ENCODE measurements around the gene C1QTNF6.
"Not testable (repeated sequence)": the region's sequence is repeated elsewhere in the genome, so short reads cannot be mapped to it uniquely, and the experiment has no call there.

Gene C1QTNF6

DNA sequence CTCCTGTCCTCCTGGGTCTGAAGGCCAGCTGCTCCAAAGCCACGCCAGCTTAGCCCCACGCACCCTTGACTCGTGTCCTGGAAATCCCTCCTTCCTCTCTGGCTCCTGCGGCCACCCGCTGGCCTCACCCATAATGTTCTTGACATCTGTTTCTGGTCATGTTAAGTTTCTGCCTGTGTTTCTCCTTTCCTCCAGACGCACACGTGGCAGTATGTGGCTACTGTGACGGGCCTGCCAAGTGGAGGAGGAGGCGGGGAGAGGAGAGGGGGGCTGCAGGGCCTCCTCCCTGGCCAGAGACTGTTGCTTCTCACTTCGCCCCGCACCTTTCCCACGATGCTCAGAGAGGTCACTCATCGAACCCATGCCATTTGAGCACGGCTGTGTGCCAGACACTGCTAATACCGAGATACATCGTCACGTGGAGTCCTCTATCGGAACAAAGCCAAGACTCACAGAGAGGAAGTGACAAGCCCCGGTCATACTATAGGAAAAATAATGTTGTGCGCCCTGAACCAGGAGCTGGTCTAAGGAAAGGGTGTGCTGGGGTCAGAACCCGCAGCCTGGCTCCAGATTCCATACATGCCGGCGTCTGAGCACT lies 11.5 kb downstream of the C1QTNF6 start:
- DNase-seq, result peak; percentile 85

DNA sequence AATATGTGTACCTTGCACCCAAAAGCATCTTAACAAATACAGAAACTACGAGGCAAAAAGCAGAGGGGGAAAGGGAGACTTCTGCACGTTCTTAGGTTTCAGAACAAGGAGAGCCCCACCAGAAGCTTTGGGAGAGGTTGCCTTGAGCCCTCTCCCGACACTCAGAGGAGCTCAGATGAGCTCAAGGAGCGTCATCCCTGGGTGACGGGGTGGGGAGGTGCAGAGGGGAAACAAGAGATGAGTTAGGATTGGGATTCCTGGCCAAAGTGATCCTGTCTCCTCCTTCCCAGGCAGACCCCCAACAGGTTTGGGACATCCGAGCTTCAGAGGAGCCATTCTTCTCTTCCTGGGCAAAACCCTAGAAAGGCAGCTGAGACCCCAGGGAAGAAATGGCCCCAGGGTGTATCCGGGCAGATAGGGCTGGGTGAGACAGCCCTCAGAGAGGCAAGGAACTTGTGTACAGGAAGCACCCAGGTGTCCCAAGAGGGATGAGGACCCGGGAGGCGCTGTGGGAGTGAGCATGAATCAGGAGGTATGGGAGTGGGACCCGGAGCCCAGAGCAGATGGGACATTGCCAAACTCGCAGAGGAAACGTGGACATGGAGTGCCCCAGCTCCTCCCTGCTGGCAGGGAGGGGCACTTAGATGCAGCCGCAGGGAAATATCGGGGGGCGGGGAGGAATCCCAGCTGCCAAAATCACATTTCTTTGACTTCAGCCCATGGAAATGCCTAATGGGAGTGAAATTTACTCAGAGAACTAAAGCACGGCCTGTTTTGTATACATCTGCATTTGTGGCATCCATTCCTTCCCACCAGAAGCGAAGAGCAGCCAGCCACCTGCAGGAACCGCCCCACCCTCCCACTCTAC lies 12.4 kb downstream of the C1QTNF6 start:
- no peak for DNase-seq

GRCh38 chr22:37174964-37175363 lies 13.1 kb downstream of the C1QTNF6 start:
- DNase-seq, result no peak

DNA sequence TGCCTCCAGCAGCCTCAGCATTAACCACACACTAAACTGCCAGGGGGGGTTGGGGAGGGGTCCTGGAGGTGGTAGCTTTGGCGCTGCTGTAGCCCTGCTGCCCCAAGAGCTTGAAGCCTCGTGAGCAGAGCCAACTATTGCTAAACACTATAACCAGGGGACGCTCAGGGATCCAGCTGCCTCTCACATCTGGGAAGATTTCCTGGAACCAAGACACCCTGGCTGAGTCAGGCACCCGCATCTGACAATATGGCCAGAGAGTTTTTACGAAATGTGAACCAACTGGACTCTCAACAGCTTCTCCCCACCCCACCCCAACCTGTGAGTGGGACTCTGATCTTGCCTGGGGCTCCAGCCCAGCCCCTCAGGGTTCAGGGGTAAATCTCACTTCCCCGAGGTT lies 14.3 kb downstream of the C1QTNF6 start:
- no peak for DNase-seq

DNA sequence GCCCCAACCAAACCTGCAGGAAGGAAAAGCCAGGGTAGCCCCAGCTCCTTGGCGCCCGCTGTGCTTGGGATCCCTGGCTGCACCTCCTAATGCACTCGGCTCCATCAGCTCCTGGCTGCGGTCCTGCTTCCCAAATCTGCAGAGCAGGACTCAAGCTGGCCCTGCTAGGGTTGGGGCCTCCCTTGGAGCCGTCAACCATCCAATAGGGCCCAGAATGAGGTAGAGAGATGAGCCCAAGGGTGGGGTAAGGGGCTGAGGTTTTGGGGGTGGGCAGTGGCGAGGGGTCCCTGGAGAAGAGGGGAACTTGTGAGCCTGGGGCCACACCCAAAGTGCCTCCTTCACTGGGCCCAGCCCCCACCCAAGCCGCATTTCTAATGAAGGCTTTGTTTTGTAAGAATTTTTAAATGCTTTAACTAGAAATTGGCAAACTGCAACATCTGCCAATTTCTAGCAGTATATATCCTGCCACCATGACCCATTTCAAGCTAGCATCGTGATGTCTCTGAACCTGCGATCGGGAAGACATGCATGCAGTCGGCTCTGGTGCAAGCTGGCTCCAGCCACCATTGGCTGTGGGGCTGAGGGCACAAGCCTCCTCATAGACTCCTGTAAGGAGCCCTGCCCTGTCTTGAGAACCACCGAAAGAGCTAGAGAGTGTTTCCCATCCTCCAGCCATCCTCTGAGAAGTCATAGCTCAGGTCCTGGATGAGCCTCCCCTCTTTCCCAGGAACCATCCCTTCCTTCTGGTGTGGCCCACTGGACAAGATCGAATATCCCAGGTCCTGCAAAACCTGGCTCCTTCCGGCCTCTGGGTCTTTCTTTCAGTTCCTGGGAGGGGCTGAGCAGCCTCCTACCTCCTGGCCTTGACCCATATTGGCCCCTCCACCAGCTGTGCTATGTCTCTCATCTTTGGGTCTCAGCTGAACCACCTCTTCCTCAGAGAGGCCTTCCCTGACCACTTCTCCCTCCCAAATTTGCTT lies 15.5 kb downstream of the C1QTNF6 start:
- DNase-seq, result no peak

GRCh38 chr22:37171662-37172061 lies 16.4 kb downstream of the C1QTNF6 start:
- DNase-seq, result no peak

DNA sequence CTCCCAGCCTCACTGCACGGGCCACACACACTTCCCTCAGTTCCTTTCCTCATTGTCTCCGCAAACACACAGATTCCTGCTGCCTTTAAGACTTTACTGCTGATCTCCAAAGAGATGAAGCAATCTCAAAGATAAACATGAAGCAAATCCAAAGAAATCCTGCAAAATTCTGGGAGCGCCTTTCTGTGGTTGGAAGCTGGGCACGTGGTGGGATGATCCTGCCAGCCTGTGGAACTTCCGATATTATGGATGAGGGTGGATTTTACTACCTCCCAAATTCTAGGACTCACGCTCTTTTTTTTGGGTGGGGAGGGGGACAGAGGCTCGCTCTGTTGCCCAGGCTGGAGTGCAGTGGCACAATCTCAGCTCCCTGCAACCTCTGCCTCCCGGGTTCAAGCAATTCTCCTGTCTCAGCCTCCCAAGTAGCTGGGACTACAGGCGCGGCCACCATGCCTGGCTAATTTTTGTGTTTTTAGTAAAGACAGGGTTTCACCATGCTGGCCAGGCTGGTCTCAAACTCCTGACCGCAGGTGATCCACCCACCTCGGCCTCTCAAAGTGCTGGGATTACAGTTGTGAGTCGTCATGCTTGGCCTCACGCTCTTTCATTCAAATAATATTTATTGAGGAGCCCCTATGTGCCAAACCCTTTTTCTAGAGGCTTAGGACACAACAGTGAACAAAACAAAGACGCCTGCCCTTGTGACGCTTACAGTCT lies 17.2 kb downstream of the C1QTNF6 start:
- not testable (repeated sequence) for DNase-seq

- DNase-seq, result no peak
These were observed 17.9 kb downstream of the C1QTNF6 start for GRCh38 chr22:37169947-37170688.

GRCh38 chr22:37169406-37169805 lies 18.6 kb downstream of the C1QTNF6 start:
- DNase-seq, result no peak

- DNase-seq, result no peak
These were observed 19.9 kb downstream of the C1QTNF6 start for GRCh38 chr22:37167981-37168647.

GRCh38 chr22:37167176-37167980 lies 20.7 kb downstream of the C1QTNF6 start:
- DNase-seq, result no peak

- DNase-seq, result peak; percentile 65
These were observed 21.4 kb downstream of the C1QTNF6 start for GRCh38 chr22:37166675-37167066.

- DNase-seq, result no peak
These were observed 21.9 kb downstream of the C1QTNF6 start for GRCh38 chr22:37165940-37166674.

DNA sequence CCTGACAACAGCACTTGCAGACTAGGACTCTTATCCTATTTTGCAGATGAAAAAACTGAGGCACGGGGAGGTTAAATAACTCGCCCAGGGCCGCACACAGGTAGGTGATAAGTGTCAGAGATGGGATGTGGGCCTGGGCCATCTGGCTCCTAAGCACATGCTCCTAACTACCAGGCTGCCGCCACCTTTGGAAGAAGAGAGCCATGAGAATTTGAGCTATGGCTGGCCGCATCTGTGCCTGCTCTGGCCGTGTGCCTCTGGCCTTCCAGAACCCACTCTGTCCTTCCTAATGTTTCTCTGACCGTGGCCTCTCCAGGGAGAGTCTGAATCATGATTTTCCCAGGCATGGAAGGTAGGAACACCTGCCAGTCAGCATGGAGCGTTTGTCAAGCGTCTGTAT lies 23.0 kb downstream of the C1QTNF6 start:
- no peak for DNase-seq

GRCh38 chr22:37164505-37164887 lies 23.6 kb downstream of the C1QTNF6 start:
- DNase-seq, result no peak

GRCh38 chr22:37163575-37164504 lies 24.2 kb downstream of the C1QTNF6 start:
- no peak for DNase-seq

- no peak for DNase-seq
These were observed 25.0 kb downstream of the C1QTNF6 start for GRCh38 chr22:37163096-37163489.

Data from fibroblast of skin of back (primary cell).